Effector CD4-positive, alpha-beta T cell (primary cell): ENCODE results near the gene NTM.

ENCODE experiments used
- DNase-seq: peaks from one replicate; pipeline ENCODE4 v3.0.0-alpha.2; 2020

NTM gene

GRCh38 chr11:131792243-131792642 is 421.8 kb downstream of the NTM start:
- no peak for DNase-seq

GRCh38 chr11:131796089-131796488 is 425.7 kb downstream of the NTM start:
- DNase-seq: no peak

- DNase-seq: no peak
Measured at GRCh38 chr11:131796541-131796940, 426.1 kb downstream of the NTM start.

GRCh38 chr11:131800452-131800851 is 430.0 kb downstream of the NTM start:
- DNase-seq: no peak

GRCh38 chr11:131802440-131803115 is 432.2 kb downstream of the NTM start:
- DNase-seq: no peak

GRCh38 chr11:131807876-131808275 is 437.5 kb downstream of the NTM start:
- no peak for DNase-seq

- DNase-seq: no peak
Measured at GRCh38 chr11:131808470-131808869, 438.1 kb downstream of the NTM start.

GRCh38 chr11:131809203-131809918 is 438.9 kb downstream of the NTM start:
- DNase-seq: no peak

GRCh38 chr11:131810541-131810940 is 440.1 kb downstream of the NTM start:
- no peak for DNase-seq

- no peak for DNase-seq
Measured at GRCh38 chr11:131811383-131811782, 441.0 kb downstream of the NTM start.

GRCh38 chr11:131814108-131814507 is 443.7 kb downstream of the NTM start:
- no peak for DNase-seq

- no peak for DNase-seq
Measured at GRCh38 chr11:131815590-131815989, 445.2 kb downstream of the NTM start.

- no peak for DNase-seq
Measured at GRCh38 chr11:131816051-131816450, 445.6 kb downstream of the NTM start.

GRCh38 chr11:131817687-131818188 is 447.3 kb downstream of the NTM start:
- DNase-seq: no peak

GRCh38 chr11:131819865-131820264 is 449.4 kb downstream of the NTM start:
- DNase-seq: no peak

GRCh38 chr11:131822506-131822905 is 452.1 kb downstream of the NTM start:
- DNase-seq: no peak

GRCh38 chr11:131823772-131824171 is 453.4 kb downstream of the NTM start:
- DNase-seq: no peak

- DNase-seq: no peak
Measured at GRCh38 chr11:131824771-131825170, 454.4 kb downstream of the NTM start.

GRCh38 chr11:131827430-131827829 is 457.0 kb downstream of the NTM start:
- DNase-seq: no peak

- DNase-seq: no peak
Measured at GRCh38 chr11:131829725-131830124, 459.3 kb downstream of the NTM start.

- DNase-seq: no peak
Measured at GRCh38 chr11:131832079-131832478, 461.7 kb downstream of the NTM start.

- DNase-seq: no peak
Measured at GRCh38 chr11:131833366-131833765, 463.0 kb downstream of the NTM start.

- no peak for DNase-seq
Measured at GRCh38 chr11:131837562-131837961, 467.1 kb downstream of the NTM start.

GRCh38 chr11:131838016-131838415 is 467.6 kb downstream of the NTM start:
- no peak for DNase-seq
